Progenitor cell of endocrine pancreas (in vitro differentiated cells): ENCODE results near the gene KCNH2. TPM values are rescaled to one million over a fixed set of nuclear protein-coding genes. Genes with fewer than 3 reads are reported as not detected.

Experiments used
- DNase-seq: peaks from one replicate; pipeline ENCODE4 v3.0.0; 2021; ENCODE audit warnings: low spot score; ENCODE audit not compliant: unreplicated experiment
- H3K27ac Mint-ChIP-seq: 2 replicates; pipeline ENCODE4 v1.8.0; 2021; ENCODE audit warnings: mild to moderate bottlenecking, moderate library complexity, mixed read lengths
- H3K27me3 Mint-ChIP-seq: 2 replicates; pipeline ENCODE4 v1.8.0; 2021; ENCODE audit warnings: mixed read lengths
- H3K36me3 Mint-ChIP-seq: 2 replicates; pipeline ENCODE4 v1.8.0; 2022; ENCODE audit warnings: mixed read lengths; ENCODE audit not compliant: insufficient read depth
- H3K4me1 Mint-ChIP-seq: 2 replicates; pipeline ENCODE4 v1.8.0; 2021; ENCODE audit warnings: low read depth, mixed read lengths
- H3K4me3 Mint-ChIP-seq: 2 replicates; pipeline ENCODE4 v1.8.0; 2021; ENCODE audit warnings: low read depth, mild to moderate bottlenecking, moderate library complexity, mixed read lengths
- H3K9me3 Mint-ChIP-seq: 2 replicates; pipeline ENCODE4 v1.8.0; 2021; ENCODE audit warnings: low read depth, mixed read lengths
- CTCF ChIP-seq: fragments of 200-600 bp; sonication (generic); IDR thresholded peaks from one replicate; pipeline ENCODE4 v1.5.0; 2021; ENCODE audit warnings: antibody characterized with exemption, mild to moderate bottlenecking; ENCODE audit not compliant: unreplicated experiment
- total RNA-seq: library from RNA; stranded (reverse); gene quantifications from 2 replicates; pipeline ENCODE4 v1.2.1, GENCODE V29; 2021

The KCNH2 gene
- total RNA-seq, 1 donor from 2014 or later, result 9.4 TPM

- no peaks in the 10 kb centered on the region for H3K36me3 Mint-ChIP-seq
These were observed 29.4 kb upstream of the KCNH2 start for GRCh38 chr7:151007469-151007898.

GRCh38 chr7:151006590-151007300, 28.6 kb upstream of the KCNH2 start:
- H3K36me3 Mint-ChIP-seq, result no peaks in the 10 kb centered on the region
- no peak for TF ChIP-seq CTCF
- H3K4me1 Mint-ChIP-seq, result no peaks in the 10 kb centered on the region
- DNase-seq, result no peak
- no peak overlapping the region for H3K27ac Mint-ChIP-seq
- H3K4me3 Mint-ChIP-seq, result no peak overlapping the region
- no peaks in the 10 kb centered on the region for H3K9me3 Mint-ChIP-seq
- peaks cover 31% of the 10 kb centered on the region for H3K27me3 Mint-ChIP-seq

More at GRCh38 chr7:151007469-151007898, 29.4 kb upstream of the KCNH2 start:
- TF ChIP-seq CTCF, result no peak
- Mint-ChIP-seq H3K4me3 (no peak overlapping the region), H3K4me1 (no peaks in the 10 kb centered on the region), H3K27ac (no peak overlapping the region), H3K9me3 (no peaks in the 10 kb centered on the region), H3K27me3 (peaks cover 38% of the 10 kb centered on the region)
- DNase-seq, result no peak

GRCh38 chr7:151005566-151005965, 27.4 kb upstream of the KCNH2 start:
- Mint-ChIP-seq H3K4me1 (no peaks in the 10 kb centered on the region), H3K27me3 (peaks cover 23% of the 10 kb centered on the region), H3K9me3 (no peaks in the 10 kb centered on the region), H3K36me3 (no peaks in the 10 kb centered on the region), H3K27ac (no peak overlapping the region), H3K4me3 (no peak overlapping the region)
- TF ChIP-seq CTCF, result no peak
- DNase-seq, result no peak

GRCh38 chr7:151003572-151003971, 25.5 kb upstream of the KCNH2 start:
- TF ChIP-seq CTCF, result no peak
- H3K27ac Mint-ChIP-seq, result no peak overlapping the region
- no peaks in the 10 kb centered on the region for H3K9me3 Mint-ChIP-seq
- H3K4me3 Mint-ChIP-seq, result no peak overlapping the region
- DNase-seq, result no peak
- no peaks in the 10 kb centered on the region for H3K4me1 Mint-ChIP-seq
- H3K27me3 Mint-ChIP-seq, result peaks cover 18% of the 10 kb centered on the region
- no peaks in the 10 kb centered on the region for H3K36me3 Mint-ChIP-seq

- no peak for TF ChIP-seq CTCF
- Mint-ChIP-seq H3K4me3 (no peak overlapping the region), H3K4me1 (no peaks in the 10 kb centered on the region), H3K9me3 (no peaks in the 10 kb centered on the region), H3K27ac (no peak overlapping the region), H3K27me3 (peaks cover 12% of the 10 kb centered on the region), H3K36me3 (no peaks in the 10 kb centered on the region)
- DNase-seq, result no peak
These were observed 23.4 kb upstream of the KCNH2 start for GRCh38 chr7:151001546-151001945.
